Fibroblast of lung (primary cell): ENCODE results near the gene HOXC11. TPM values are rescaled to one million over a fixed set of nuclear protein-coding genes. Genes with fewer than 3 reads are reported as not detected.

Source experiments
- DNase-seq, 2 donors: peaks; one replicate each; pipeline versions ENCODE4 v3.0.0 to v3.0.0-alpha.2; 2010; ENCODE audit warnings: low read depth in 2 of 2
- H2AFZ ChIP-seq: 2 replicates; pipeline ENCODE4 v1.5.1; 2012; ENCODE audit warnings: low read length, control low read depth, inconsistent platforms
- H3K27ac ChIP-seq: 2 replicates; pipeline ENCODE4 v1.5.1; 2011; ENCODE audit warnings: low read length, control low read depth; ENCODE audit not compliant: insufficient read depth
- H3K27me3 ChIP-seq: 2 replicates; pipeline ENCODE4 v1.5.1; 2011; ENCODE audit warnings: mild to moderate bottlenecking, low read length; ENCODE audit not compliant: control insufficient read depth, insufficient read depth
- H3K36me3 ChIP-seq: 2 replicates; pipeline ENCODE4 v1.5.1; 2011; ENCODE audit warnings: low read length; ENCODE audit not compliant: control insufficient read depth, insufficient read depth
- H3K4me1 ChIP-seq: 2 replicates; pipeline ENCODE4 v1.5.1; 2011; ENCODE audit warnings: low read length; ENCODE audit not compliant: control insufficient read depth, insufficient read depth; ENCODE audit errors: extremely low read depth
- H3K4me2 ChIP-seq: 2 replicates; pipeline ENCODE4 v1.5.1; 2011; ENCODE audit warnings: low read length, control low read depth; ENCODE audit not compliant: insufficient read depth; ENCODE audit errors: extremely low read depth
- H3K4me3 ChIP-seq, 4 experiments: fragments of 200-600 bp in 1 of 4; sonication (generic) in 1 of 4; replicated peaks in 1 of 4; 2 replicates each; pipeline ENCODE4 v1.5.1; 2011 to 2016; ENCODE audit warnings: low read length in 4 of 4, low read depth in 3 of 4, mild to moderate bottlenecking in 3 of 4, control low read depth in 2 of 4, inconsistent platforms in 1 of 4, mixed read lengths in 1 of 4; ENCODE audit not compliant: insufficient read depth in 1 of 4; ENCODE audit errors: control extremely low read depth in 1 of 4
- H3K79me2 ChIP-seq: 2 replicates; pipeline ENCODE4 v1.5.1; 2012; ENCODE audit warnings: mild to moderate bottlenecking, low read length, inconsistent platforms; ENCODE audit not compliant: control insufficient read depth, insufficient read depth
- H3K9ac ChIP-seq: 2 replicates; pipeline ENCODE4 v1.5.1; 2011; ENCODE audit warnings: mild to moderate bottlenecking, low read length, control low read depth; ENCODE audit not compliant: insufficient read depth
- H3K9me3 ChIP-seq: 2 replicates; pipeline ENCODE4 v1.5.1; 2012; ENCODE audit warnings: low read depth, low read length; ENCODE audit not compliant: control insufficient read depth, insufficient read depth
- H4K20me1 ChIP-seq: 2 replicates; pipeline ENCODE4 v1.5.1; 2011; ENCODE audit warnings: low read length; ENCODE audit not compliant: control insufficient read depth, insufficient read depth; ENCODE audit errors: extremely low read depth
- CTCF ChIP-seq, 2 donors: IDR thresholded peaks in 1 of 2; conservative IDR thresholded peaks in 1 of 2; 1 replicate in 1 of 2; 2 replicates in 1 of 2; pipeline ENCODE4 v1.5.1; 2011 to 2012; ENCODE audit warnings: low read length in 2 of 2, control low read depth in 1 of 2, inconsistent platforms in 1 of 2, low read depth in 1 of 2, mild to moderate bottlenecking in 1 of 2
- EZH2 ChIP-seq: IDR thresholded peaks from 2 replicates; pipeline ENCODE4 v1.5.1; 2012; ENCODE audit warnings: low read length, control low read depth, mild to moderate bottlenecking; ENCODE audit errors: missing control alignments
- polyA plus RNA-seq, 2 donors: library from polyadenylated mRNA; depleted of rRNA in 1 of 2; stranded (reverse) in 1 of 2; unstranded in 1 of 2; fragments of >200 nt; gene quantifications; 2 replicates each; pipeline ENCODE4 v1.2.1, GENCODE V29; 2011 to 2012; ENCODE audit warnings: missing spikeins in 1 of 2
- total RNA-seq: library from RNA; depleted of rRNA; stranded (reverse); fragments of >200 nt; gene quantifications from 2 replicates; pipeline ENCODE4 v1.2.1, GENCODE V29; 2014

The HOXC11 gene
- total and polyA plus RNA-seq, 2 donors (not counting 1 experiment from before 2014, with no cell fraction given) = not detected

DNA sequence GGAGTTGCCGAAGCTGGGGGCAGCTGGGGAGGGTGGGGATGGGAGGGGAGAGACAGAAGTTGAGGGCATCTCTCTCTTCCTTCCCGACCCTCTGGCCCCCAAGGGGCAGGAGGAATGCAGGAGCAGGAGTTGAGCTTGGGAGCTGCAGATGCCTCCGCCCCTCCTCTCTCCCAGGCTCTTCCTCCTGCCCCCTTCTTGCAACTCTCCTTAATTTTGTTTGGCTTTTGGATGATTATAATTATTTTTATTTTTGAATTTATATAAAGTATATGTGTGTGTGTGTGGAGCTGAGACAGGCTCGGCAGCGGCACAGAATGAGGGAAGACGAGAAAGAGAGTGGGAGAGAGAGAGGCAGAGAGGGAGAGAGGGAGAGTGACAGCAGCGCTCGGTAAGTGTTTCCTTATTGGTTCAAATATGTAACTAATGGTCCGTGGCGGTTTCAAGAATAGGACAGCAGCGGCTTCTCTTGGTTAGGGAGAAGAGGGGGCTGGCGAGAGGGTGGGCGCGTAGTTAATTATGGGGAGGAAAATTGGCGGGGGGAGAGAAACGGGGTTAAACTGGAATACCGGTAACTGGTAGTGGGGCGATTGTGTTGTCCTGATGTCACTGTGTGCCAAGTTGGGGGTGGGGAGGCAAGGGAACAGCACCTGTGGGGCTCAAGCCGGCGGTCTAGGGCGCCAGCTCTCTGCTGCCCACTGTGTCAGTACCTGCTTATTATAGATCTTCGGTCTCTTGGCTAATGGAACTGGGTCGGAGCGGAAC lies 44.3 kb downstream of the HOXC11 start:
- Histone ChIP-seq H2AFZ (peak overlapping the region; percentile 29), H3K4me3 (peak overlapping the region; percentile 43 to 57 (median 52)), H3K27me3 (peaks cover 41% of the 10 kb centered on the region), H4K20me1 (no peaks in the 10 kb centered on the region), H3K79me2 (no peaks in the 10 kb centered on the region), H3K36me3 (no peaks in the 10 kb centered on the region), H3K4me2 (peak overlapping the region; percentile 94), H3K9ac (no peak overlapping the region), H3K9me3 (no peaks in the 10 kb centered on the region), H3K27ac (peak overlapping the region; percentile 37), H3K4me1 (no peaks in the 10 kb centered on the region)
- no peak for DNase-seq
- no peak for TF ChIP-seq CTCF (conservative IDR thresholded peaks at IDR 0.05 in 1 of 2, IDR thresholded peaks at IDR 0.05 in 1 of 2; ENCODE audit: low read depth in 1 of 2, low read length in 2 of 2)
- TF ChIP-seq EZH2 = peak; percentile 73

- Histone ChIP-seq H3K4me2 (peak overlapping the region; percentile 94), H2AFZ (peak overlapping the region; percentile 35), H3K27me3 (peaks cover 43% of the 10 kb centered on the region), H3K4me3 (peak overlapping the region; percentile 43 to 57 (median 52)), H3K36me3 (no peaks in the 10 kb centered on the region), H3K4me1 (no peaks in the 10 kb centered on the region), H3K9me3 (no peaks in the 10 kb centered on the region), H4K20me1 (no peaks in the 10 kb centered on the region), H3K9ac (peak overlapping the region; percentile 26), H3K27ac (peak overlapping the region; percentile 38), H3K79me2 (no peaks in the 10 kb centered on the region)
- peak in 1 of 2 donors; percentile 52 for DNase-seq
- TF ChIP-seq CTCF (conservative IDR thresholded peaks at IDR 0.05 in 1 of 2, IDR thresholded peaks at IDR 0.05 in 1 of 2; ENCODE audit: low read depth in 1 of 2, low read length in 2 of 2) (no peak), EZH2 (no peak)
Measured at GRCh38 chr12:54017878-54018467, 45.0 kb downstream of the HOXC11 start.

GRCh38 chr12:54018468-54018984 lies 45.6 kb downstream of the HOXC11 start:
- Histone ChIP-seq H3K27me3 (peaks cover 41% of the 10 kb centered on the region), H3K79me2 (no peaks in the 10 kb centered on the region), H3K9ac (no peak overlapping the region), H3K36me3 (no peaks in the 10 kb centered on the region), H3K4me2 (peak overlapping the region; percentile 94), H3K9me3 (no peaks in the 10 kb centered on the region), H3K27ac (peak overlapping the region; percentile 38), H2AFZ (peak overlapping the region; percentile 35), H3K4me3 (peak overlapping the region in 2 of 4 experiments; percentile 17 to 57), H3K4me1 (no peaks in the 10 kb centered on the region), H4K20me1 (no peaks in the 10 kb centered on the region)
- DNase-seq = no peak
- TF ChIP-seq EZH2 (no peak), CTCF (conservative IDR thresholded peaks at IDR 0.05 in 1 of 2, IDR thresholded peaks at IDR 0.05 in 1 of 2; ENCODE audit: low read depth in 1 of 2, low read length in 2 of 2) (no peak)
